GM21390 (cell line): ENCODE results near the gene KRT27.
"Not testable (repeated sequence)": the region's sequence is repeated elsewhere in the genome, so short reads cannot be mapped to it uniquely, and the experiment has no call there.

Experiments used
- ATAC-seq: cut with Tn5 transposase; IDR thresholded peaks from one replicate; pipeline ENCODE4 v1.9.1; 2021; ENCODE audit not compliant: unreplicated experiment

KRT27 gene, protein sequence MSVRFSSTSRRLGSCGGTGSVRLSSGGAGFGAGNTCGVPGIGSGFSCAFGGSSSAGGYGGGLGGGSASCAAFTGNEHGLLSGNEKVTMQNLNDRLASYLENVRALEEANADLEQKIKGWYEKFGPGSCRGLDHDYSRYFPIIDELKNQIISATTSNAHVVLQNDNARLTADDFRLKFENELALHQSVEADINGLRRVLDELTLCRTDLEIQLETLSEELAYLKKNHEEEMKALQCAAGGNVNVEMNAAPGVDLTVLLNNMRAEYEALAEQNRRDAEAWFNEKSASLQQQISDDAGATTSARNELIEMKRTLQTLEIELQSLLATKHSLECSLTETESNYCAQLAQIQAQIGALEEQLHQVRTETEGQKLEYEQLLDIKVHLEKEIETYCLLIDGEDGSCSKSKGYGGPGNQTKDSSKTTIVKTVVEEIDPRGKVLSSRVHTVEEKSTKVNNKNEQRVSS

GRCh38 chr17:40782450-40782849 lies at the start of gene KRT27:
KRT27 (minus strand) TSS chr17:40782550; CDS start chr17:40782493, 57 bp downstream.
- ATAC-seq, result no peak

DNA sequence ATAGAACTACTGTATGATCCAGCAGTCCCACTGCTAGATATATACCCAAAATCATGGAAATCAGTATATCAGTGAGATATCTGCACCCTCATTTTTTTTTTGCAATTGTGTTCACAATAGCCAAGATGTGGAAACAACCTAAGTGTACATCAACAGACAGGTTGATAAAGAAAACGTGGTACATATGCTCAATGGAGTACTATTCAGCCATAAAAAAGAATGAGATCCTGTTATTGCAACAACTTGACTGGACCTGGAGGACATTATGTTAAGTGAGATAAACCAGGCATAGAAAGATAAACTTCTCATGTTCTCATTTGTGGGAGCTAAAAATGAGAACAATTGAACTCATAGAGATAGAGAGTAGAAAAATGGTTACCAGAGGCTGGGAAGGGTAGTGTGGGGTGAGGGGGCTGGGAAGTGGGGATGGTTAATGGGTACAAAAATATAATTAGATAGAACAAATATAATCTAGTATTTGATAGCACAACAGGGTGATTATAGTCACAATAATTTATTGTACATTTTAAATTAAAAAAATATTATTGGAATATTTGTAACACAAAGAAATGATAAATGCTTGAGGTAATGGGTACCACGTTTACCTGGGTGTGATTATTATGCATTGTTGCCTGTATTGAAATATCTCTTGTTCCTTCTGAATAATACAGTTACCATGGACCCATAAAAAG lies 47.9 kb upstream of the KRT27 start:
- no peak for ATAC-seq

GRCh38 chr17:40828454-40829044 lies 46.2 kb upstream of the KRT27 start:
- ATAC-seq, result no peak

- ATAC-seq, result no peak
These were observed 45.5 kb upstream of the KRT27 start for GRCh38 chr17:40827746-40828453.

- no peak for ATAC-seq
These were observed 43.2 kb upstream of the KRT27 start for GRCh38 chr17:40825599-40825998.

DNA sequence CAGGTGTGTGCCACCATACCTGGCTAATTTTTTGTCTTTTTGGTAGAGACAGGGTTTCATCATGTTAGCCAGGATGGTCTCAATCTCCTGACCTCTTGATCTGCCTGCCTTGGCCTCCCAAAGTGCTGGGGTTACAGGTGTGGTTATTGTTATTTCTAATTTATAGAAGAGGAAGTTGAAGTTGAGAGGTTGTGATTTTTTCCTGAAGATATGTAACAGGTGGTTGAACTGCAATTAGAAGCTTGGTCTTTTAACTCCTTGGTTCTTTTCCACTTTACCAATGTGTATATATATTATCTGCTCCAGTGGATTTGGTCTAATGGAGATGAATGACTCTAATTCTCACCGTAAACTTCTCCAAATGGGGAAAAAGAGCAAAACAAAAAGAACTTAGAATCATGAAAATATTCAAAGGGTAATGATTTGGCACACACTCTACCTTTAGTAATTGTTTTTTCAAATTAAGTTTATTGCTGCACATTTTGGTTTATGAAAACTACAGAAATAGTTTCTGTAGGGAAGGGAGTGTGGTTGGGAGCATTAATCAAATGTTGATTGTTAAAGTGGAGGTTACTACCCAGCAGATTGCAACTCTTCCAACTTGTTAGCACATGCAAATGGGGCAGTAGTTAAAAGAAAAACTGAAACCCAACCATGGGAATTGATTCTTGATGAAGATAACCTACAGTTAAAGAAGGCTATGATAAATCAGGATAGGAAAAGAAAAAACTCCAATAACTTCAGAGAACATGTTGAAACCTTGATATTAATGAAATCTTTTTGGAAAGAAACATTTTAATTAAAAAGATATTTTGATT lies 41.9 kb upstream of the KRT27 start:
- no peak for ATAC-seq

DNA sequence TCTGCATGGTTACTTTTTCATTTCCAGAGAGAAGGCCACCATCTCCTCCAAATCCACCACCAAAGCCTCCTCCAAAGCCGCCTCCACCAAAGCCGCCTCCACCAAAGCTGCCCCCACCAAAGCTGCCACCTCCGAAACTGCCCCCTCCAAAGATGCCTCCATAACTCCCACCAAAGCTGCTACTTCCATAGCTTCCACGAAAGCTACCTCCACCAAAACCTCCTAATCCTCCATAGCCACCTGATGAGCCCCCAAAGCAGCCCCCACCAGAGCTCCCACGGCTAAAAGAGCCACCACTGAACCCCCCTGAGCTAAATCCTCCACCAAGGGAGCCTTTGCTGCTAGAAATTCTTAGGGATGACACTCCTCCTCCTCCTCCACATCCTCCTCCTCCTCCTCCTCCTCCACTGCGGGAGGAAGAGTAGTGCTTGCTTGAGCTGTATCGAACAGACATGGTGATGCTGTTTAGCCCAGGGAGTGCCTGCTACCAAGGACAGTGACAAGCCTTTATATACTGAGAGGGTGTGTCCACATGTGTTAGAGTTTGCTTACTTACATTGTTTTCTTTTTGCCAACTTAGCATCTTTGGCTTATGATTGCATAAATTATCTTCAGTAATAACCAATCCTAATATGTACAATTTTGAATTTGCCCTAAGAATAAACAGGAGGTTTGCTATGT lies 39.9 kb upstream of the KRT27 start, which contains the start of gene KRT10:
KRT10 (minus strand) TSS at position 483 of the 681 bp plus-strand sequence; CDS start at position 454, 29 bp downstream.
- no peak for ATAC-seq

DNA sequence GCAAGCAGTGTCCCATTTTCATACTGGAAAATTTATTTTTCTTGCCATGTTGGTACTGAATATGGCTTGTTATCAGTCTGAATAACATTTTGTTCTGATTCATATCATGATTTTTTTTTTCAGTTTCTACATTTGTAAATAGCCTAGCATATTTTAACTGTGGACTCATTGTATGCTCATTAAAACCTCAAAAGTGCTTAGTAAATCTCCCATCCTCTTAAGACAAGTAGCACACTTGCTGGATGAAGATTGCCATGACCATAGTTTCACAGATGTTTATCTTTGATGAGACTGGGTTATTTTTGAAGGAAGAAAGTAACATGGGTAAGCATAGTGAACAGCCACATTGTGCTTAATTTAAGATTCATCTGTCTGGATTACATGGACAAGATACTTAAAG lies 39.2 kb upstream of the KRT27 start:
- no peak for ATAC-seq

DNA sequence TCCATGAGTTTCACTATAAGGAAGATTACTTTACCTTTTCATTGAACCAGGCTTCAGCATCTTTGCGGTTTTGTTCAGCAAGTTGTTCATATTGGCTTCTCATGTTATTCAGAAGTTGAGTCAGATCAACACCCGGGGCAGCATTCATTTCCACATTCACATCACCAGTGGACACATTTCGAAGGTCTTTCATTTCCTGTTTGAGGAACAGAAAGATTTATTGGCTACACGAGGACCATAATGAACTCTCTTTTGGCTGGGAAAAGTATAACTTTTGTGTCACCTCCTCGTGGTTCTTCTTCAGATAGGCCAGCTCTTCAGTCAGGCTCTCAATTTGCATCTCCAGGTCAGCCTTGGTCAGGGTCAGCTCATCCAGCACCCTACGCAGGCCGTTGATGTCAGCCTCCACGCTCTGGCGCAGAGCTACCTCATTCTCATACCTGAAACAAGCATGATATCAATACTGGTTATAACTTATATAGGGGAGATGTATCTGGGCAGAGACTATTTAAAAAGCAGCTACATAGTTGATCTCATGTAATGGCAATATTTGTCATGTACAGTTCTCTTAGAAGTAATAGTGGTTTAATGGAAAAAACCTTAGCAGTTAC lies 38.0 kb upstream of the KRT27 start:
- no peak for ATAC-seq

DNA sequence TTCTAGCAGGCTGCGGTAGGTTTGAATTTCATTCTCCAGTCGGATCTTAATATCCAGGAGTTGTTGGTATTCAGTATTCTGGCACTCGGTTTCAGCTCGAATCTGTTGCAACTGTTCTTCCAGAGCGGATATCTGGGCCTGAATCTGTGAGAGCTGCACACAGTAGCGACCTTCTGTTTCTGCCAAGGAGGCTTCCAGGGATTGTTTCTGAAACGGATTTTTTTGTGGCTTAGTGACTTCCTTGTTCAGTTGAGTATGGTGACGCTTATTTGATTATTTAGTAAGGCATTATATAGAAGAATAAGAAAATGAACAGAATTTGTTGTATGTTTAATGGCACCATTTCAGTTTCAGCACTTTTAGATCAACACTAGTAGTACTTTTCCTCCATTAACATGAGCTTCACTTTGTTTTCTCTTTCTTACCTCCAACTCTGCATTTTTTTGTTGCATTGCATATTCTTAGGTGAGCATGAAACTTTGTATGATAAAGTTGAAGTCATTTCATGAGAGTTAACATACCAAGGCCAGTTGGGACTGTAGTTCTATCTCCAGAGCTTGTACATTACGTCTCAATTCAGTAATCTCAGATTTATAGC lies 37.3 kb upstream of the KRT27 start:
- ATAC-seq, result no peak

- ATAC-seq, result peak; percentile 80
These were observed 36.6 kb upstream of the KRT27 start for GRCh38 chr17:40818733-40819527.

DNA sequence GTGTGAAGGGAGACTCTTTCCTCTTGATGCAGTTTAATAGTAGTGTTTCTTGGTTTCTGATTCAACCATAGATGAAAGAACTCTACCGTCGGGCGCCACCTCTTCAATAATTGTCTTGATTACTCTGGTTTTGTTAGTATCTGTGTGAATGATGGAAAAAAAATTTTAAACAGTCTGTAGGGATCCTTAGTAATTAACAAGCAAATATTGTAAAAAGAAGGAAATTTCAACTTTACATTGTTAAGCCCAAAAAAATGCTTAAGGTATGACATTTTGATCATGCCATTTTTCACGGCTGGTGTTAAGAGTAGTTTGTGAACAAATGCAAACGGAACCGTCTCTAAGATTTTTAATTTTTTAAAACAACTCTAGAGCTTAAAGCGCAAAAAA lies 36.0 kb upstream of the KRT27 start:
- ATAC-seq, result no peak

- ATAC-seq, result no peak
These were observed 34.8 kb upstream of the KRT27 start for GRCh38 chr17:40817103-40817682.

- no peak for ATAC-seq
These were observed 34.2 kb upstream of the KRT27 start for GRCh38 chr17:40816569-40816968.

DNA sequence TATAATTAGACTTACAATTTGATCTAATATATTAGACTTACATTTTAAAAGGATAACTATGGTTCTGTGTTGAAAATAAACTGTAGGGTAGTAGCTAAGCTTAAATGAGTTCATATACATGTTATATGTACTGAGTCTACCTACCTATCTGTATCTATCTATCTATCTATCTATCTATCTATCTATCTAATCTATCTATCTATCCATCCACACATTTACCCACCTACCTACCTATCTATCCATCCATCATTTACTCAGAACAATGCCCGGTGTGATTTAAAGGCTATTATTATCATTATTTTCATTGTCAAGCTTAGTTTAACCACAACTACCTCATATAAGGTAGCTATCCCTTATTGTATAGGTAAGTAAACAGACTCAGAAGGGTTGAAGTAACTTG lies 33.0 kb upstream of the KRT27 start:
- ATAC-seq, result no peak

DNA sequence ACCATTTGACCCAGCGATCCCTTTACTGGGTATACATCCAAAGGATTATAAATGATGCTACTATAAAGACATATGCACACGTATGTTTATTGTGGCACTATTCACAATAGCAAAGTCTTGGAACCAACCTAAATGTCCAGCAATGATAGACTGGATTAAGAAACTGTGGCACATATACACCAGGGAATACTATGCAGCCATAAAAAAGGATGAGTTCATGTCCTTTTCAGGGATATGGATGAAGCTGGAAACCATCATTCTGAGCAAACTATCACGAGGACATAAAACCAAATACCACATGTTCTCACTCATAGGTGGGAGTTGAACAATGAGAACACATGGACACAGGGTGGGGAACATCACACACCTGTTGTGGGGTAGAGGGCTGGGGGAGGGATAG lies 32.3 kb upstream of the KRT27 start:
- not testable (repeated sequence) for ATAC-seq

DNA sequence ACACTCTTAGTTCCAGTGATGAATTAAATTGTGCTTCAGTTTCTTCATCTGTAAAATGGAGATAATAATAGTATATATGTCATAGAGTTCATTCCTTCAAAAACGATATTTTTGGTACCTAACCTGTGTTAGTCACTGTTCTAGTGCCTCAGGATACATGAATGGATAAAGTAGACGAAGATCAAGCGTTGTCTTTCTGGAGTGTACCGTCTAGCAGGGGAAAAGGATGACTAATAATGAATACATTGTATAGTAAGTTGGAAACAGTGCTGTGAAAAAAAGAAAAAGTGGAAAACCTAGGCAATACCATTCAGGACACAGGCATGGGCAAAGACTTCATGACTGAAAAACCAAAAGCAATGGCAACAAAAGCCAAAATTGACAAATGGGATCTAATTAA lies 31.5 kb upstream of the KRT27 start:
- ATAC-seq, result no peak

DNA sequence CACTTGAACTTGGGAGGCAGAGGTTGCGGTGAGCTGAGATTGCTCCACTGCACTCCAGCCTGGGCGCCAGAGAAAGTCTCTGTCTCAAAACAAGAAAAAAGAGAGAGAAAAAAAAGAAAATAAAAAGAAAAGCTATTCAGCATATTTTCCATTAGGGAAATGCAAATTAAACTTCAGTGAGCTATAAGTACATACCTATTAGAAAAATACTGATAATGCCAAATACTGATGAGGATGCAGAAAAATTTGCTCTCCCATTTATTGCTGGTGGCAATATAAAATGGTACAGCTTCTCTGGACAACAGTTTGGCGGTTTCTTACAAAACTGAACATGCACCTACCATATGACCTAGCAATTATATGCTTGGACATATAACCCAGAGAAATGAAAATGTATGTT lies 30.3 kb upstream of the KRT27 start:
- no peak for ATAC-seq
